DMS153 treated with DMSO at 0.1 percent for 48 hours (cell line): ENCODE results near the gene GRIN2C.

Source experiments
- DNase-seq: peaks from one replicate; lab custom pipeline; 2025; ENCODE audit not compliant: unreplicated experiment; lab: John Stamatoyannopoulos, UW

The GRIN2C gene

GRCh38 chr17:74803388-74803930 lies 56.2 kb downstream of the GRIN2C start:
- DNase-seq = no peak

DNA sequence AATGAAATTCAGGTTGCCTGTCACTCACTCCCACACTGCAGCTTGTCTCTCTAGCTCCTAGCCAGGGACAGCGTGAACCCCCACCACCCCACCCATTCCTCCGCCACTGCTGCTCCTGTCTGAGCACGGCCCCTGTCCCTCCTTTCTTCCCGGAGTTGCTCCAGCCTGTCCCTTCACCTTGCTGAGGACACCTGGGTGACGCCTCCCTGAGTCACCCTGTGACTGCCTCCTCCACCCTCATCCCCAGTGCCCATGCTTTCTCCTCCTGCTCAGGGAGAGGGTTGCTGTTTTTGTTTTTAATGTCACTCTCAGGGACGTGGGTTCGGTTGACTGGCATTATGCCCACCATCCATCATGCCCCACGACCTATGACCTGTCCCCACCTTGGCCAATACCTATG lies 57.8 kb downstream of the GRIN2C start:
- no peak for DNase-seq

GRCh38 chr17:74800531-74800930 lies 59.2 kb downstream of the GRIN2C start:
- DNase-seq = no peak

- no peak for DNase-seq
Observed at GRCh38 chr17:74799097-74799496, 60.6 kb downstream of the GRIN2C start.

- no peak for DNase-seq
Observed at GRCh38 chr17:74798239-74798707, 61.4 kb downstream of the GRIN2C start.

DNA sequence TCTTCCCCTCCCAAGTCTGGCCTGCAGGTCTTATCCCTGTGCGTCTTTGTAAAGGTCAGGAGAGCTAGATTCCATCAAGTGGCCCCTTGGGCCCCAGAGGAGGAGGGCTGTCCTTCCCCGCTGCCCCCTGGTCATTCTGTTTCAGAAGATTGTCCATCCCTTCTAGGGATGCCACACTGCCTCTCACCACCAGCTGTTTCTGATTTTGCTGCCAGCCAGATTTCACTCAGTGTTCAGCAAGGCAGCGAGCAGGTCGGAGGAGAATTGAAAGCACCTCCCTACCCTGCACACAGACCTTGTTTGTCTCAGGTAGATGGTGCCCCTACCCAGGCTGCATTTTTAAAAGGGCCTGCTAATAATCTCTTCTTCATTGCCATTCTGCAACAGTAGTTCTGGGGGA lies 61.9 kb downstream of the GRIN2C start:
- DNase-seq = no peak

DNA sequence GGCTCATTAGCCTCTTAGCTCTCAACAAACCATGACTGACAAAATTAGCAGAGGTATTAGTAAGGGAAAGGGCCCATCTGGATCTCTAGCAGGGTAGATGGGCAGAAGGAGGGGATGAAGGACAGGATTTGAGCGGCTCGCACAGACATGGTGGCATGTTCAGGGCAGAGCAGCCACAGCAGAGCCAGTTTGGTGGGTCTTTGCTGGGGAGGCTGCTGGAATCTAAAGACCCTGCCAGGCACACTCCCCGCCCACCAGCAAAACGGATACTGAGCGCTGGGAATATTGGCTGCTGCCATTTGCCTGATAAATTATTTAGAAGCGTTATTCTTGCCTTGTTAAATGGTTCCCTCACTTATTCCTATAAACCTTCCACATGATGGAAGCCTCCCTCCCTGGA lies 62.8 kb downstream of the GRIN2C start:
- DNase-seq = no peak

DNA sequence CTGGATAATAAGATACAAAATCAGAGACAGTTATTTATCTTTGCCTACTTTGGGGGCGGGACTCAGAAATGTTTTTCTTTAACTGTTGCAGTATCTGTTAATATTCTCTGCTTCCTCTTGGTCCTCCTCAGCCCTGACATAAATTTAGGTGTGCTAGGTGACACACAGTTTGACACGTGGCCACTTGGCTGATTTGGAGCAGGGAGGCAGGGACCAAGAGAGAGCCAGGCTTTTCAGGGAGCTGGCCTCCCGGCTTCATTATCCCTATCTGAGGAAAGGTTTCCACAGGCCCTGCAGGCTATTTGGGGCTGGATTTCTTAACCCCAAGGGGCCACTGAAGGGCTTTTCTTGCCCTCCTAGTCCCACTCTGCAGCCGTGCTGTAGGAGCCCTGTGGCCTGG lies 63.5 kb downstream of the GRIN2C start:
- DNase-seq = no peak

DNA sequence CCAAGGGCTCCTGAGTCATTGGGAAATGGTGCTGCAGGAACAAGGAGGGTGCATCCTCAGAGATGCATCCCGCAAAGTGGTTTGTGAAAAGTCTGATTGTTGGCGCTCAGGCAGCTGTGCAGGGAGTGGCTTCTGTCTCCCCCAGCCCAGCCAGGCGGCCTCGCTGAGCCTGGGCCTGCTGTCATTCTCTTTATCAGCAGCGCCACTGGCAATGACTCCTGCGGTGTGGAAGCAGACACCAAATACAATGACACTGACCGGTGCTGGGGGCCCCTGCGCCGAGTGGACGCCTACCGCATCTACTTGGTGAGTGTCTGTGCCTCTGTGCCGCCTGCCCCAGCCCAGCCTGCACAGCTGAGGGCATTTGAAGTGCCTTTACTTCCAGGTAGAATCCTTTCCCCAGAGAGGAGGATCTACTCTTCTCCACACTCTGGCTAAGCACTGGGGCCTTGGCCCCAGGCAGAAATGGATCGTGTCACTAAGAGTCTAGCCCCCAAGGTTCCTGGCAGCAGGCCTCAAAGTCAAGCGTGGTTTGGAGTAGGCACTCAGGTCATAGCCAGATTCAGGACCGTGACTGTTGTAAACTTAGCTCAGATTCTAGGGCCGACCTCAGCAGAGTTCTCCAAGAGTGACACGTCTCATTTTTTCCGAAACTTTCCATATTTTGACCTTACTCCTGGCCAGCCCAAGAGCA lies 64.2 kb downstream of the GRIN2C start:
- DNase-seq = no peak

DNA sequence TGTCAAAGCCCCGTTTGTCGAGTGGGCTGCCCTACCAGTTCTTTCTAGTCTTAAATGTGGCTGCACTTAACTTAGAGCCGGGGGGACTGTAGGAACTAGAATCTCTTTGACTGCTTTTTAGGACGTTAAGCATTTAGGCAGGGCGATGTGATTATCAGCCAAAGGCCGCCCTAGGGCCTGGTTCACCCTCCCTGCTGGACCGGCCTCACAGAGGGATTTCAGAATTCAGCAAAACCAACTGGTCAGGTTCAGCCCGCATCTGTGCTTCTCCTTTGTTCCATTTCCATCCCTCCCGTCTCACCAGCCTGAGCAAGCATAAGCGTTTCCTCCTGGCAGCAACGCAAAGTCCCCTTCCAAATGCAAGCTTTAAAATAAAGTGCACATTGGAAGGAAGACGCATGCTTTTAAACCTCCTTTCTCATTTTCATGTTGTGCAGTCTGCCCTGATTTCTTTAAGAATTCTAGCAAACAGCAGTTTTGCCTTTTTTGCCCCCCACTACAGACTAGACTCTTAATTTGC lies 67.0 kb downstream of the GRIN2C start:
- no peak for DNase-seq
